K562 (cell line): ENCODE results near the gene EVI5L. TPM values are rescaled to one million over a fixed set of nuclear protein-coding genes. Genes with fewer than 3 reads are reported as not detected.
A peak's percentile ranks its signal among the peaks of the same experiment; 100 is the strongest.

ENCODE experiments used
- ASH1L ChIP-seq: fragments of 450-650 bp; IDR thresholded peaks from 2 replicates; pipeline ENCODE4 v1.6.1; 2018; ENCODE audit warnings: borderline replicate concordance, mild to moderate bottlenecking, low read depth; ENCODE audit not compliant: partially characterized antibody
- CREBBP ChIP-seq: IDR thresholded peaks from one replicate; pipeline ENCODE4 v1.6.1; 2012; ENCODE audit warnings: low read depth, mild to moderate bottlenecking, control low read depth, inconsistent platforms, low read length
- ELF1 ChIP-seq: fragments of 200-800 bp; sonication (Bioruptor generic); IDR thresholded peaks from 2 replicates; pipeline ENCODE4 v1.6.1; 2016; ENCODE audit warnings: missing genetic modification characterization, missing compliant biosample characterization
- FOS ChIP-seq: IDR thresholded peaks from 3 replicates; pipeline ENCODE4 v1.6.1; 2011; ENCODE audit not compliant: insufficient read length; ENCODE audit errors: extremely low read depth
- FOSL1 ChIP-seq: fragments of 200-800 bp; sonication (Bioruptor generic); conservative IDR thresholded peaks from 2 replicates; pipeline ENCODE4 v1.6.1; 2016; ENCODE audit warnings: missing genetic modification characterization, missing compliant biosample characterization
- HCFC1 ChIP-seq: IDR thresholded peaks from 2 replicates; pipeline ENCODE4 v1.6.1; 2012; ENCODE audit warnings: low read depth, low read length, improper control_type of control experiment
- HDAC1 ChIP-seq, 2 experiments: fragments of 450-650 bp; IDR thresholded peaks; 2 replicates each; pipeline ENCODE4 v1.6.1; 2016 to 2017; ENCODE audit warnings: inconsistent platforms in 1 of 2, mild to moderate bottlenecking in 1 of 2, moderate library complexity in 1 of 2
- KDM5B ChIP-seq: fragments of 200-600 bp; sonication (generic); IDR thresholded peaks from 2 replicates; pipeline ENCODE4 v1.6.1; 2012; ENCODE audit warnings: low read depth, mild to moderate bottlenecking, moderate library complexity, low read length, control low read depth, inconsistent platforms; ENCODE audit not compliant: insufficient replicate concordance
- MCM2 ChIP-seq: fragments of 450-650 bp; IDR thresholded peaks from 2 replicates; pipeline ENCODE4 v1.6.1; 2017; ENCODE audit warnings: low read depth, mild to moderate bottlenecking
- NR2C2 ChIP-seq, 2 experiments: fragments of 200-800 bp in 1 of 2; sonication (Bioruptor generic) in 1 of 2; sonication (generic) in 1 of 2; formaldehyde crosslinking in 1 of 2; IDR thresholded peaks; 2 replicates each; pipeline versions ENCODE4 v1.6.1 to v1.8.0; 2016 to 2022; ENCODE audit warnings: mild to moderate bottlenecking in 1 of 2, missing compliant biosample characterization in 1 of 2, missing genetic modification characterization in 1 of 2, missing genetic modification reagents in 1 of 2
- NR3C1 ChIP-seq: sonication (generic); formaldehyde crosslinking; IDR thresholded peaks from 2 replicates; pipeline ENCODE4 v1.8.1; 2022; ENCODE audit warnings: missing genetic modification reagents
- RB1 ChIP-seq: fragments of 450-650 bp; IDR thresholded peaks from 2 replicates; pipeline ENCODE4 v1.6.1; 2017; ENCODE audit warnings: low read depth, mild to moderate bottlenecking
- RBFOX2 ChIP-seq: fragments of 200-400 bp; formaldehyde crosslinking; IDR thresholded peaks from 2 replicates; pipeline ENCODE4 v1.6.1; 2017; ENCODE audit warnings: low read depth, mild to moderate bottlenecking, low read length, moderate library complexity
- RBM14 ChIP-seq: fragments of 200-400 bp; formaldehyde crosslinking; IDR thresholded peaks from 2 replicates; pipeline ENCODE4 v1.6.1; 2018; ENCODE audit warnings: low read depth, mild to moderate bottlenecking, low read length, moderate library complexity, borderline replicate concordance; ENCODE audit not compliant: insufficient read depth
- SMAD4 ChIP-seq: fragments of 250-450 bp; sonication (Bioruptor Pico); conservative IDR thresholded peaks from 2 replicates; pipeline ENCODE4 v1.8.0; 2021; ENCODE audit warnings: inconsistent platforms, mild to moderate bottlenecking, moderate library complexity
- TBP ChIP-seq: optimal IDR thresholded peaks from 2 replicates; pipeline ENCODE3; 2011; ENCODE audit warnings: low read depth, low read length, improper control_type of control experiment
- TCF3 ChIP-seq: sonication (generic); formaldehyde crosslinking; IDR thresholded peaks from 2 replicates; pipeline ENCODE4 v1.4.0; 2020; ENCODE audit warnings: mild to moderate bottlenecking, missing genetic modification reagents
- TCF7L2 ChIP-seq: fragments of 150-350 bp; IDR thresholded peaks from 2 replicates; pipeline ENCODE4 v1.6.1; 2016; ENCODE audit warnings: low read depth, mild to moderate bottlenecking, low read length, moderate library complexity
- YY1 ChIP-seq, 3 experiments: IDR thresholded peaks; 2 replicates each; pipeline ENCODE4 v1.6.1; 2011; ENCODE audit warnings: low read length in 2 of 3, mild to moderate bottlenecking in 2 of 3, moderate library complexity in 2 of 3, borderline replicate concordance in 1 of 3, control low read depth in 1 of 3, low read depth in 1 of 3; ENCODE audit not compliant: insufficient read depth in 3 of 3, insufficient replicate concordance in 2 of 3, control insufficient read depth in 1 of 3, insufficient read length in 1 of 3; ENCODE audit errors: extremely low read depth in 1 of 3
- ZBTB1 ChIP-seq: sonication (generic); formaldehyde crosslinking; IDR thresholded peaks from 2 replicates; pipeline ENCODE4 v1.8.1; 2023; ENCODE audit warnings: missing genetic modification reagents, low read depth, mild to moderate bottlenecking, borderline replicate concordance
- ZNF124 ChIP-seq: sonication (generic); formaldehyde crosslinking; IDR thresholded peaks from 2 replicates; pipeline ENCODE4 v1.8.1; 2022; ENCODE audit warnings: missing genetic modification reagents
- ZNF224 ChIP-seq: sonication (generic); formaldehyde crosslinking; IDR thresholded peaks from 2 replicates; pipeline ENCODE4 v1.8.0; 2022; ENCODE audit warnings: mild to moderate bottlenecking, missing genetic modification reagents
- ZNF23 ChIP-seq: fragments of 250-450 bp; sonication (Bioruptor Pico); IDR thresholded peaks from 2 replicates; pipeline ENCODE4 v1.4.0; 2020; ENCODE audit warnings: mild to moderate bottlenecking
- ZNF507 ChIP-seq: conservative IDR thresholded peaks from 2 replicates; pipeline ENCODE4 v1.6.1; 2017; ENCODE audit warnings: missing genetic modification characterization, missing compliant biosample characterization
- ZNF830 ChIP-seq: fragments of 250-450 bp; sonication (Bioruptor Pico); IDR thresholded peaks from 2 replicates; pipeline ENCODE4 v1.5.0; 2021; ENCODE audit warnings: mild to moderate bottlenecking
- polyA plus RNA-seq, 8 experiments: library from polyadenylated mRNA; depleted of rRNA in 4 of 8; stranded (reverse) in 5 of 8; unstranded in 3 of 8; fragments of >200 nt; fragmentation: Nextera tagmentation in 2 of 8; fragmentation: Illumina TruSeq in 1 of 8; extraction: Ambion mirVana in 2 of 8; extraction: Trizol in 1 of 8; gene quantifications; 2 replicates each; pipeline versions ENCODE4 v1.2.1 to v1.2.3, GENCODE V29; 2011 to 2014; ENCODE audit warnings: inconsistent platforms in 1 of 8, missing spikeins in 1 of 8
- total RNA-seq, 7 experiments: library from RNA; depleted of rRNA in 6 of 7; stranded (reverse); fragments of >200 nt in 6 of 7; fragmentation: Illumina TruSeq in 2 of 7; extraction: Trizol in 2 of 7; gene quantifications; 2 replicates each; pipeline versions ENCODE4 v1.2.1 to v1.2.3, GENCODE V29; 2011 to 2021; ENCODE audit warnings: low replicate concordance in 1 of 7
- TF ChIP-seq, protein P1 (sequence below): IDR thresholded peaks from 2 replicates; pipeline ENCODE4 v1.6.1; 2012; ENCODE audit warnings: low read depth, low read length, improper control_type of control experiment, borderline replicate concordance

EVI5L gene
- total and polyA plus RNA-seq, 9 of the 15 experiments (the other 6 are each of a cell fraction or from before 2014, with no cell fraction given), result 0.69 to 1.8 (median 1.2) TPM; not detected in 2

DNA sequence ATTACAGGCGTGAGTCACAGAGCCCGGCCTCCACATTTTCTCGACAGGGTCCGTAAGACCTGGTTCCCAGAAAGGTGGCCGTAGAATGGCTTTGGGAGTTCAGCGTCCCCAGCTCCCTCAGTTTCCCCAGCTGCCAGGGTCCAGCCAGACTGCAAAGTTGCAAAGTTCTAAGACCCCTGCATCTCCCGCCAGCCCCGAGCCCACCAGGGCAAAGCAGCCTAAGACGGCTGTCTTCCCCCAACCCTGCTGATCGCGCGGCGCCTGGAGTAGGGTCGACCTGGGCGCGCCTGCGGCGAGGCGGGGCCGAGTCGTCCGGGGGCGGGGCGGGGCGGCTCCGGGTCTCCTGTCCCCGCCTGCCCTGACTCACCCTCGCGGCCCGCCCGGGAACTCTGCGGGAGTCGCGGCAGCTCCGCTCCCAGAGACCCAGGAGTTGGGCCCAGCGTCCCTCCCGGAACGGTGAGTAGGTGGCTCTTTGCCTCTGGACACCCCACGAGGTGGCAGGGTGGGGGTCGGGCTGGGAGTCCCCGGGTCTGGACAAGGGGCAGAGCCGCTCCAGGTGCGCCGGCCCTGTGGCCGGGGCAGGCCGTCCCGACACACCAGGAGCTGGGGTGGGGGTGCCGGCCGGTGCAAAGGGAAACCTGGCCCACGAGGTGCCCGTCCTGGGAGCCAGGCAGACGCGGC lies 58.3 kb downstream of the EVI5L start, which contains the start of gene LRRC8E (continued):
- TF ChIP-seq FOSL1 (tag) (peak; percentile 86), HDAC1 (IDR thresholded peaks at IDR 0.05) (peak in 1 of 2 experiments; percentile 49; a peak in 1 of 4 replicates), FOS (no peak), MCM2 (no peak), ZNF507 (tag) (no peak), CREBBP (no peak), ZNF830 (CRISPR knock-in tag) (no peak), NR2C2 (CRISPR knock-in tag; IDR thresholded peaks at IDR 0.05) (no peak), NR2C2 (tag; IDR thresholded peaks at IDR 0.05) (no peak), RB1 (peak; percentile 78), TCF3 (CRISPR knock-in tag) (0 out of 2 replicates have a peak, but pooled peaks have one; percentile 6), TBP (peak; percentile 59), ELF1 (tag) (no peak), TCF7L2 (no peak), ZBTB1 (CRISPR knock-in tag) (no peak), ZNF124 (CRISPR knock-in tag) (no peak), RBFOX2 (peak; percentile 80), YY1 (IDR thresholded peaks at IDR 0.05; ENCODE audit: borderline replicate concordance in 1 of 3, control insufficient read depth in 1 of 3, extremely low read depth in 1 of 3, insufficient read depth in 3 of 3, insufficient read length in 1 of 3, insufficient replicate concordance in 2 of 3, low read depth in 1 of 3, low read length in 2 of 3) (no peak), KDM5B (peak; percentile 86), ZNF224 (no peak), NR3C1 (CRISPR knock-in tag) (no peak), ZNF23 (CRISPR knock-in tag) (no peak), HCFC1 (no peak), ASH1L (no peak), RBM14 (no peak), SMAD4 (CRISPR knock-in tag) (0 out of 2 replicates have a peak, but pooled peaks have one; percentile 34)
- TF ChIP-seq, protein P1, sequence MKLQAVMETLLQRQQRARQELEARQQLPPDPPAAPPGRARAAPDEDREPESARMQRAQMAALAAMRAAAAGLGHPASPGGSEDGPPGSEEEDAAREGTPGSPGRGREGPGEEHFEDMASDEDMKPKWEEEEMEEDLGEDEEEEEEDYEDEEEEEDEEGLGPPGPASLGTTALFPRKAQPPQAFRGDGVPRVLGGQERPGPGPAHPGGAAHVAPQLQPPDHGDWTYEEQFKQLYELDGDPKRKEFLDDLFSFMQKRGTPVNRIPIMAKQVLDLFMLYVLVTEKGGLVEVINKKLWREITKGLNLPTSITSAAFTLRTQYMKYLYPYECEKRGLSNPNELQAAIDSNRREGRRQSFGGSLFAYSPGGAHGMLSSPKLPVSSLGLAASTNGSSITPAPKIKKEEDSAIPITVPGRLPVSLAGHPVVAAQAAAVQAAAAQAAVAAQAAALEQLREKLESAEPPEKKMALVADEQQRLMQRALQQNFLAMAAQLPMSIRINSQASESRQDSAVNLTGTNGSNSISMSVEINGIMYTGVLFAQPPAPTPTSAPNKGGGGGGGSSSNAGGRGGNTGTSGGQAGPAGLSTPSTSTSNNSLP, result no peak
